Neural crest cell (in vitro differentiated cells): Measurements from ENCODE around the gene SLC27A1. TPM values are rescaled to one million over a fixed set of nuclear protein-coding genes. Genes with fewer than 3 reads are reported as not detected.
"Not testable (repeated sequence)": the region's sequence is repeated elsewhere in the genome, so short reads cannot be mapped to it uniquely, and the experiment has no call there.

ENCODE experiments used
- DNase-seq: peaks from one replicate; pipeline ENCODE4 v3.0.0; 2021; ENCODE audit warnings: low read depth, mixed read lengths, low spot score
- H3K27ac Mint-ChIP-seq: one replicate; pipeline ENCODE4 v1.8.0; 2021; ENCODE audit warnings: mild to moderate bottlenecking, mixed read lengths; ENCODE audit not compliant: unreplicated experiment
- H3K27me3 Mint-ChIP-seq: 2 replicates; pipeline ENCODE4 v1.8.0; 2021; ENCODE audit warnings: low read depth, mild to moderate bottlenecking, mixed read lengths
- H3K36me3 Mint-ChIP-seq: 2 replicates; pipeline ENCODE4 v1.8.0; 2021; ENCODE audit warnings: low read depth, mild to moderate bottlenecking, mixed read lengths
- H3K4me1 Mint-ChIP-seq: 2 replicates; pipeline ENCODE4 v1.8.0; 2021; ENCODE audit warnings: mixed read lengths
- H3K4me3 Mint-ChIP-seq: one replicate; pipeline ENCODE4 v1.8.0; 2021; ENCODE audit warnings: mild to moderate bottlenecking, mixed read lengths
- H3K9me3 Mint-ChIP-seq: 2 replicates; pipeline ENCODE4 v1.8.0; 2021; ENCODE audit warnings: mixed read lengths
- total RNA-seq: library from RNA; stranded (reverse); gene quantifications from 2 replicates; pipeline ENCODE4 v1.2.1, GENCODE V29; 2021
- TF ChIP-seq, protein P1 (sequence below): fragments of 200-600 bp; sonication (generic); conservative IDR thresholded peaks from 2 replicates; pipeline ENCODE4 v1.5.0; 2021; ENCODE audit warnings: antibody characterized with exemption, mild to moderate bottlenecking

The SLC27A1 gene
- total RNA-seq, 1 donor from 2014 or later = 17.4 TPM

- TF ChIP-seq, protein P1, sequence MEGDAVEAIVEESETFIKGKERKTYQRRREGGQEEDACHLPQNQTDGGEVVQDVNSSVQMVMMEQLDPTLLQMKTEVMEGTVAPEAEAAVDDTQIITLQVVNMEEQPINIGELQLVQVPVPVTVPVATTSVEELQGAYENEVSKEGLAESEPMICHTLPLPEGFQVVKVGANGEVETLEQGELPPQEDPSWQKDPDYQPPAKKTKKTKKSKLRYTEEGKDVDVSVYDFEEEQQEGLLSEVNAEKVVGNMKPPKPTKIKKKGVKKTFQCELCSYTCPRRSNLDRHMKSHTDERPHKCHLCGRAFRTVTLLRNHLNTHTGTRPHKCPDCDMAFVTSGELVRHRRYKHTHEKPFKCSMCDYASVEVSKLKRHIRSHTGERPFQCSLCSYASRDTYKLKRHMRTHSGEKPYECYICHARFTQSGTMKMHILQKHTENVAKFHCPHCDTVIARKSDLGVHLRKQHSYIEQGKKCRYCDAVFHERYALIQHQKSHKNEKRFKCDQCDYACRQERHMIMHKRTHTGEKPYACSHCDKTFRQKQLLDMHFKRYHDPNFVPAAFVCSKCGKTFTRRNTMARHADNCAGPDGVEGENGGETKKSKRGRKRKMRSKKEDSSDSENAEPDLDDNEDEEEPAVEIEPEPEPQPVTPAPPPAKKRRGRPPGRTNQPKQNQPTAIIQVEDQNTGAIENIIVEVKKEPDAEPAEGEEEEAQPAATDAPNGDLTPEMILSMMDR = no peak
- Mint-ChIP-seq H3K36me3 (peaks cover 20% of the 10 kb centered on the region), H3K9me3 (no peaks in the 10 kb centered on the region), H3K4me1 (peaks cover 16% of the 10 kb centered on the region), H3K4me3 (peak overlapping the region; percentile 83), H3K27ac (no peak overlapping the region), H3K27me3 (no peaks in the 10 kb centered on the region)
- no peak for DNase-seq
Measured at GRCh38 chr19:17515408-17516149, 45.3 kb downstream of the SLC27A1 start.

DNA sequence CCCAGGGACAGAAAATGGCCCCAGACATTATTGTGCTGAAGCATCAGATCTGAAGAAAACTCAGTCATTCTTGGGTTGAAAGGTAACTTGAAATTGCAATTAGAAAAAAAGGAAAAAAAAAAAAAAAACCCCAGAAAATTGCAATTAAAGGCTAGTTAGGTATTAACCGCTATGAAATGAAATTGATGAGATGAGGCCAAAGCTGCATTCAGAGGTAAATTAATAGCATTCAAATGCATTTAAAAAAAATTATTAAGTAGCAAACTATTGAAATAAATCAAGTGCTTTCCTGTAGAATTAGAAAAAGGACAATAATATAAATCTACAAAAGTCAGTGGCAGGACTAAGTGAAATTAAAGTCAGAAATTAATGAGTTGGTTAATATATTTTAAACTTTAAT, 47.6 kb downstream of the SLC27A1 start:
- H3K27ac Mint-ChIP-seq = no peak overlapping the region
- no peaks in the 10 kb centered on the region for H3K9me3 Mint-ChIP-seq
- peaks cover 2% of the 10 kb centered on the region for H3K4me1 Mint-ChIP-seq
- H3K27me3 Mint-ChIP-seq = no peaks in the 10 kb centered on the region
- H3K36me3 Mint-ChIP-seq = peaks cover 17% of the 10 kb centered on the region
- no peak for DNase-seq
- TF ChIP-seq, protein P1 = no peak
- H3K4me3 Mint-ChIP-seq = no peak overlapping the region

GRCh38 chr19:17518654-17519053, 48.3 kb downstream of the SLC27A1 start:
- H3K4me3 Mint-ChIP-seq, DNase-seq, H3K27me3 Mint-ChIP-seq, H3K27ac Mint-ChIP-seq, H3K4me1 Mint-ChIP-seq, H3K9me3 Mint-ChIP-seq: not testable (repeated sequence)
- H3K36me3 Mint-ChIP-seq = peaks cover 17% of the 10 kb centered on the region

DNA sequence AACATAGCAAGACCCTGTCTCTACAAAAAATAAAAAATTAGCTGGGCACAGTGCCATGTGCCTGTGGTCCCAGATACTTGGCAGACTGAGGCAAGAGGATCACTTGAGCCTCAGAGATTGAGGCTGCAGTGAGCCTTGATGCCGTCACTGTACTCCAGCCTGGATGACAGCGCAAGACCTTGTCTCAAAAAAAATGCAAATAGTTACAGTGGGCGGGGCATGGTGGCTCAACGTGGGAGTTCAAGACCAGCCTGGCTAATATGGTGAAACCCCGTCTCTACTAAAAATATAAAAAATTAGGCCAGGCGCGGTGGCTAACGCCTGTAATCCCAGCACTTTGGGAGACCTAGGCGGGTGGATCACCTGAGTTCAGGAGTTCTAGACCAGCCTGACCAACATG, 49.6 kb downstream of the SLC27A1 start:
- DNase-seq = no peak
- Mint-ChIP-seq H3K4me1 (no peaks in the 10 kb centered on the region), H3K4me3 (no peak overlapping the region), H3K27ac (no peak overlapping the region), H3K36me3 (peaks cover 17% of the 10 kb centered on the region), H3K9me3 (no peaks in the 10 kb centered on the region), H3K27me3 (no peaks in the 10 kb centered on the region)
- TF ChIP-seq, protein P1 = no peak

DNA sequence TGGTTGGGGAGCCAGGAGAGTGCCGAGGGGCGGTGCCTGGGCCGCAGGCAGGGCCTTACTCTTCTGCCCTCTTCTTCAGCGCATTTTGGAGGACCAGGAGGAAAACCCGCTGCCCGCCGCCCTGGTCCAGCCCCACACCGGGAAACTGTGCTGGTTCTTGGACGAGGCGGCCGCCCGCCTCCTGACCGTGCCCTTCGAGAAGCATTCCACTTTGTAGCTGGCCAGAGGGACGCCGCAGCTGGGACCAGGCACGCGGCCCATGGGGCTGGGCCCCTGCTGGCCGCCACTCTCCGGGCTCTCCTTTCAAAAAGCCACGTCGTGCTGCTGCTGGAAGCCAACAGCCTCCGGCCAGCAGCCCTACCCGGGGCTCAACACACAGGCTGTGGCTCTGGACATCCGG, 50.5 kb downstream of the SLC27A1 start:
- Mint-ChIP-seq H3K27ac (no peak overlapping the region), H3K36me3 (peaks cover 15% of the 10 kb centered on the region), H3K4me1 (no peaks in the 10 kb centered on the region), H3K4me3 (no peak overlapping the region), H3K9me3 (no peaks in the 10 kb centered on the region), H3K27me3 (no peaks in the 10 kb centered on the region)
- DNase-seq = no peak
- TF ChIP-seq, protein P1 = no peak

DNA sequence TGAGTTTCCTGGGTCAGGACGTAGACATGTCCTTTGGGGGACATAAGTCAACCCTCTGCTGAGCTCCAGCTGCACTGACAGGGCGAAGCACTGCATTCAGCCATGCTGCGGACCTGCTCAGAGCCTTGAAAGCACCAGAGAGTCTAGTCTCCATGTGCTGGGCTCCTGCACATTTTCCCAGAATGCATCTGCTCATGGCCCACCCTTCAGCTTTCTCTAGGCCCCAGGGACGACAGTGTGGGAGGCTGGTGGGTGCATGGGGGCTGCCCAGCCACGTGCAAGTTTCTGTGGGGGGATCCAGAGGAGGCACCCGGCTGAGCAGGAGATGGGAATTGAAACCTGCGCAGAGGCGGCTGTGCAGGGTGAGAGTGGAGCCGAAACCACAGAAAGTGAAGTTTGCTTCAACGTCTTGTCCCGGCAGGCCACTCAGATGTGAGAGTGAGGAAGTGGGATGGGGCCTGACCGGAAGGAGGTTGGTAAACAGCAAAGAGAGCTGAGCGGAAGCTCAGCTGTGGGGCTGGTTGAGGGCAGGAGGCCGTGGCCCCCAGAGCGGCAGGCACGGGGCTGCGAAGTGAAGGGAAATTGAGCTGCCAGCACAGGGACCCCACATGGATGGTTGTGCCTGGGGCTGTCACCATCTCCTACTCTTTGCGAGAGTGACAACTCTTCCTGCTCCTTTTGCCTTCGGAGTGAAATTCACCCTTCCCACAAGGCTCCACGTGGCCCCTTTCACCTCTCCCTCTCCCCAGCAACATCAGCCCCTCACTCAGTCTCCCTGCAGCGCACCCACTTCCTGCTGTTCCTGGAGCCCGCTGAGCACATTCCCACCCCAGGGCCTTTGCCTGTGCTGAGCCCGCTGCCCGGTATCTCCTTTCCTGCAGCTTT, 52.9 kb downstream of the SLC27A1 start:
- TF ChIP-seq, protein P1 = no peak
- Mint-ChIP-seq H3K27ac (no peak overlapping the region), H3K36me3 (no peaks in the 10 kb centered on the region), H3K4me3 (no peak overlapping the region), H3K9me3 (no peaks in the 10 kb centered on the region), H3K4me1 (no peaks in the 10 kb centered on the region), H3K27me3 (no peaks in the 10 kb centered on the region)
- no peak for DNase-seq
